ENCODE data around the gene FOXD4.
"Not testable (repeated sequence)": the region's sequence is repeated elsewhere in the genome, so short reads cannot be mapped to it uniquely, and the experiment has no call there.

FOXD4 gene

DNA sequence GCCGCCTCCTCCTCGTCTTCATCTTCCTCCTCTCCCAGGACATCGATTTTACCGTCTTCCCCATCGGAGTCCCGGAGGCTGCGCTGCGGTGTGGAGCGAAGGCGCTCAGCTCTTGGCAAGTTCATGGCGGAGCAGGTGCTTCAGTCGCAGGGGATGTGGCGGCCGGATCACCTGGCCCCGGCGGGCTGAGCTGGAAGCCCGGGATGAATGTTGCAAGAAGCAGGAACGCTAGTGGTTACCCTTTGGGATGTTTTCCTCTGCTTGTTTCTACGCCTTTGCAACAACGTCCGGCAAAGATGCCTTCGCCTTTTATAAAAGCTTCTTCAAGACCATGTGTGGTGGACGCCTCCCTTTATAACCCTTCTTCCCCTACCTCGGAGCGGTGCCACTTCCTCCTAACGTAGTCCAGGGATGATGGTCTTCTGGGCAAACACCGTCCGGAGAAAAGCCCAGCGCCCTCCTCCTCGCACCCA is at the start of gene FOXD4:
TSS of gene FOXD4 (minus strand) at position 423 of the 473 bp plus-strand sequence. CDS start at position 125, 298 bp downstream.
- not testable (repeated sequence) for DNase-seq

DNA sequence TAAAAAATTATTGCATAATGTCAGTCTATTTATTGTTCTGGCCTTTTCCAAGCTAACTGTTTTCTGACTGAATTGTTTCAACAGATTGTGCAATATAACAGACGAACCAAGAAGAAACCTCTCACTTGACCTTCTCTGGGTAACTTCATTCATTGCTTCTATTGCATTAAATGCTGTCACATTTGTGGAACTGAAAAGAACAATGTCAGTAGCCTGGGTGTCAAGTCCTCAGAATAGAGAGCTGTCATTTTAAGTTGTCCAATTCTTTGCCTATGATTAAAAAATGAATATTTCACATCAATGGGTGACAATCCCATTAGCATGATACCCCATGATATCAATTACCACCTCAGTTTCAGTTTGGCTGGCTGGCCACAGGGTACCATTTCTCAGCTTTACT is 41.7 kb upstream of the FOXD4 start:
- not testable (repeated sequence) for DNase-seq

DNA sequence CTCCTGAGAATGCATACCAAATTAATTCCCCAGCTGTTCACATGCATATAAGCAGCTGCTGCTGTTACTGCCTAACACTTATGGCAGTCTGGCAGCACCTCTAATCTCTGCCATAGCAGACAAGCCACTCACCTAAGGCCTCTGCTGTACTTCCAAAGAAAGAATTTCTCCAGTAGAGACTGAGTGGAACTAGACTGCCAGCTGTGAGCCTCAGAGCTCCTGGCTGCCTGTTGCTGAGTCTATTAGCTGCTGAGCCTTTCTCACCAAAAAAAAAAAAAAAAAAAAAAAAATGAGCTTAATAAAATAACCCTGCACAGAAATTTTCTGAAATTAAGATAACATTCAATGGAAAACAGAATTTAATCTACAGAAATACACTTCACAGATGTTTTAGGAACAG is 33.0 kb upstream of the FOXD4 start:
- DNase-seq, result not testable (repeated sequence)

DNA sequence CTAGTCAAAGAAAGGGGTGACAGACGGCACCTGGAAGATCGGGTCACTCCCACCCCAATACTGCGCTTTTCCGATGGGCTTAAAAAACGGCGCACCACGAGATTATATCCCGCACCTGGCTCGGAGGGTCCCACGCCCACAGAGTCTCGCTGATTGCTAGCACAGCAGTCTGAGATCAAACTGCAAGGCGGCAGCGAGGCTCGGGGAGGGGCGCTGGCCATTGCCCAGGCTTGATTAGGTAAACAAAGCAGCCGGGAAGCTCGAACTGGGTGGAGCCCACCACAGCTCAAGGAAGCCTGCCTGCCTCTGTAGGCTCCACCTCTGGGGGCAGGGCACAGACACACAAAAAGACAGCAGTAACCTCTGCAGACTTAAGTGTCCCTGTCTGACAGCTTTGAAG is 21.7 kb upstream of the FOXD4 start:
- not testable (repeated sequence) for DNase-seq

DNA sequence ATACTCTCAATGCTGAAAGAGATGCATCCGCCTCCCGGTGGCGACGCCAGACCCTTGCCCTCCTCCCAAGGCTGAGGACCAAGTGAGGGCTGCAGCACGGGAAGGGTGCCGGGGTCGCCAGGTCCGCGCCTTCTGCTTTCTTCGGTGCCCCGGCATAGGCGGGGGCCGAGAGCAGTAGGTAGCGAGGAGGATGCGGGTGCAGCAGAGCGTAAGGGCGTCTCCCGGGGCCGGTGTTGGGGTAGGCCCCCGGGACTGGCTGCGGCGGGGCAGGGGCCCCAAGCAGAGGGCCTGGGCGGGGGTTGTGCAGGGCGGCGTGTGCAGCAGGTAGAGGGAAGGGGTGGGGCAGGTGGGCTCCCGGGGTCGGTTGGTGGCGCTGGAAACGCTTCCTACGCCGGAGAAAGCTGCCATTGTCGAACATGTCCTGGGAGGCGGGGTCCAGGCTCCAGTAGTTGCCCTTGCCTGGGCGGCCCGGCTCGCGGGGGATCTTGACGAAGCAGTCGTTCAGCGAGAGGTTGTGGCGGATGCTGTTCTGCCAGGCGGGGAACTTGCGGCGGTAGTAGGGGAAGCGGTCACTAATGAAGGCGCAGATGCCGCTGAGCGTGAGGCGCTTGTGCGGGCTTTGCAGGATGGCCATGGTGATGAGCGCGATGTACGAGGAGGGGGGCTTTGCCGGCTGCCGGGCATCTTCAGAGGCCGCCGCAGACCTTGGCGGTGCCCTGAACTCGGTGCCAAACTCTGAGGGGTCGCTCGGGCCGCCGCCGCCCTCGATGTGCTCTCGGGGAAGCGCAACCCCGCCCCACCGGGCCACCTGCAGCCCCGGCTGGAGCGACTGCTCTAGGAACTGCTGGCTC is 848 bp downstream of the FOXD4 start:
- DNase-seq, result not testable (repeated sequence)

DNA sequence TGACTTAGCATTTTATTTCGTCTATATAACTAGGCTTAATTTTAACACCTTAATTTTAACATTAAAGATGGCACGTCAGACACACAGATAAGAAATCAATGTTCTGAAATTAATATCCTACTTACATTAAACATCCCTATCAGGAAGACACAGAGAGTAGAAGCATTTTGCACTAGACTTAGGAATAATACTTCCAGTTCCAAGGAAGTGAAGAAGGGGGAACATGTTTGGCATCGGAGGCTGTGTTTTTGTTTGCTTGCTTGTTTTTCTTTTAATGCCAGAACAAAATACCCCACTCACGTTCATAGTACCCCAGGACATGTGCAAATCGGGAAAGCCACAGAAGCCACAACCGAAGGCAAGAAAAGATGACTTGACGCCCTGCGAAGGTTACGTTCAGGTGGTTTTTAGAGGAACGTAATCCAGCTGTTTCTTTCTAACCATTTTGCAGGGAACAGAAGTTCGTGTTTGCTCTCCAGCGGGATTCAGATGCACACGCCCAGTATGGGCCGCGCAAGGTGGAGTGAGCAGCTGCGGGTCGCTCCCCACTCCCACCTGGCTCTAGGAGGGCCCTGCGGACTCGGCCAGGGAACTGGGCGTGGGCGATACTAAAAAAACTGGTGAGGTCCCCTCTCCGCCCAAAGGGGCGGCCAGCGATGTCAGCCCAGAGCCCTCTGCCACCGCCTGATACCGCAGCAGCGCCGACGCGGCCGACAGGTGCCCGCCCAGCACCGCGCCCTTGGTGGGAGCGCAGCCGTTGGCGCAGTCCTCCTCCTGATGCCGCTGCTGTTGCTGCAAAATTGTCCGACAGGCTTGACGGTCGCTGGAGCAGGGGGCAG is 1.8 kb downstream of the FOXD4 start:
- DNase-seq, result not testable (repeated sequence)

DNA sequence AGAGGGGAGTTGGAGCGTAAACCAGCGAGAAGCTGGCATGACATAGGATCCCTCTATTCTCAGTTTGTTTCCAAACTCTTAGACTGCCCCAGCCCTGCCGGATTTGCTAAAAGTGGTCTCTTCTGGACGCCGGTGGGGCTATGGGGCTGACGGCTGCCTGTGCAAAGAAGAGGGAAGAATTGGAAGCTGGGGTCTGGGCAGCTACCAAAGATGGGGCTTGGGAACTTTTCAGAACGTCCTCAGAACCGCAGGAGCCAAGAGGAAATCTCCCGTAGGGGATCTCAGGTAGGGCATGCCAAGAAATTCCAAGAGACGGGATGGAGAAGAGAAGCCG is 3.1 kb downstream of the FOXD4 start:
- DNase-seq, result not testable (repeated sequence)

DNA sequence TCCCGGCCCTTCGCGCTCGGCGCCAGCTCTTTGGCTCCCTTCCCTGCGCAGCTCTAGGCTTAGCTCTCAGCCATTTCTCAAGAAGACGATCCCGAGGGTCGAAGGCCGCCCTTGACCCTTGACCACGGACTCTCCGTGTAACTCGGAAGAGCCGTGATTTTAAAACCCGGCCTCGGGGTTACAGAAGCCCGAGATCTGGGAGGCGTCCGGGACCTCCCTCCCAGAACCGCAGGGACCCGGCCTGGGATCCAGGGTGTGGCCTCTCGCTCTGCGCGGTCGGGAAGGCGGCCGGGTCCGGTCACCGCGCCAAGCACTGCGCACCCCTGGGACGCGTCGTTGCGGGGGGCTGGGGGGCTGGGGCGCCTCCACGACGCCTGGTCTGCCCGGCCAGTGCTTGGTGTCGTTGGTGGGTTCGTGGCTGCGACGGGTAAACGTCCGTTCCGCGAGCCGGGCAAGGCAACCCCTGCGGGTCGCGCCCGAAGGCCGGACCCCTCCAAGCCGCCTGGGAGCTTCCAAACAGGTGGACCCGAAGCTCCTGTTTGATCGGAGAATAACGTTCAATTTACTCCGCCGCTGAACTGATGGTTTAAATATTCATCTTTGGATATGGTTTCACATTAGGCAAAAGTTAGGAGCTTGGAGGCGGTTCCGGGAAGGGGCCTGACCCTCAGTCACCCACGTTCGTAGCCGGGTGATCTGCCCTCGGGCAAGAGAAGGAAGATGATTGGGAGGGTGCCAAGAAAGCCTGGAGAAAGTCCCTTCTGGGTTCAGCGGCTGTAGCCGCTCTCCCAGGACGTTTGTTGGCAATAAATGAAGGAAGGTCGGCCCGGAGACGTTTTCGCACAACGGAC is 3.7 kb downstream of the FOXD4 start:
- DNase-seq, result not testable (repeated sequence)

DNA sequence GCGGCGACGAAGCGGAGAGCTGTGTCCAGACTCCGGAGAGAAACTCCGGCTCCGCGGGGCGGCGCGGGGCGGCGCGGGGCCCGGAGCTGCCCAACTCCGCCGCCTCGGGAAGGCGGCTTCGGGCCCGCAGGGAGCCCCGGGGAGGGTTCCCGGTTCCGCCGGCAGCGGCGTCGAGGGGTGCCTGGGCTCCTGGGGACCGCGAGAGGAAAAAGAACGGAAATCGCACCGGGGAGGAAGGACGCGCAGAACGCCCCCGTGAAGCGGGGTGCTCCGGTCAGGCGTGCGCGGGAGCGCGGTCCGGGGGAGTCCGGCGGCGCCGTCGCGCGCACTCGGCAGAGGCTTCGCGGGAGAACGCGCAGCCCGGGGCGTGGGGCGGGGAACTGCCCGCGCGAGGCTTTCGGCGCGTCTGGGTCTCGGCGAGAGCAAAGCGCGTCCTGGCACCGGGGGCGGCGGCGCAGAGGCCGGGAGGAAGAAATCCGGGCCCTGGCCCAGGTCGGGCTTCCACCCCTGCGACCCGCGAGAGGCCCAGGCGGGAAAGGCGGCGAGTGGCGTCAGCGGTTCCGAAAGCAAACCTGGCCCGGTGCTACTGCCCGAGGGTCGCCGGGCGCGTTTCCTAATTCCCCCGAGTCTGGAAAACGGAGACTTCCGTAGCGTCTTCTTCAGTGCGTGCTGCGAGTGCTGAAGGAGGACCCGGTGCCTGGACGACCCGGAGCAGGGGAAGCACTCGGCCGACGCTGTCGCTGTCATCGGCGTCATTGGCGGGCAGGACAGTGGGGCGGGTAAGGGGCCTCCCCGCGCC is 4.5 kb downstream of the FOXD4 start:
- DNase-seq, result not testable (repeated sequence)

DNA sequence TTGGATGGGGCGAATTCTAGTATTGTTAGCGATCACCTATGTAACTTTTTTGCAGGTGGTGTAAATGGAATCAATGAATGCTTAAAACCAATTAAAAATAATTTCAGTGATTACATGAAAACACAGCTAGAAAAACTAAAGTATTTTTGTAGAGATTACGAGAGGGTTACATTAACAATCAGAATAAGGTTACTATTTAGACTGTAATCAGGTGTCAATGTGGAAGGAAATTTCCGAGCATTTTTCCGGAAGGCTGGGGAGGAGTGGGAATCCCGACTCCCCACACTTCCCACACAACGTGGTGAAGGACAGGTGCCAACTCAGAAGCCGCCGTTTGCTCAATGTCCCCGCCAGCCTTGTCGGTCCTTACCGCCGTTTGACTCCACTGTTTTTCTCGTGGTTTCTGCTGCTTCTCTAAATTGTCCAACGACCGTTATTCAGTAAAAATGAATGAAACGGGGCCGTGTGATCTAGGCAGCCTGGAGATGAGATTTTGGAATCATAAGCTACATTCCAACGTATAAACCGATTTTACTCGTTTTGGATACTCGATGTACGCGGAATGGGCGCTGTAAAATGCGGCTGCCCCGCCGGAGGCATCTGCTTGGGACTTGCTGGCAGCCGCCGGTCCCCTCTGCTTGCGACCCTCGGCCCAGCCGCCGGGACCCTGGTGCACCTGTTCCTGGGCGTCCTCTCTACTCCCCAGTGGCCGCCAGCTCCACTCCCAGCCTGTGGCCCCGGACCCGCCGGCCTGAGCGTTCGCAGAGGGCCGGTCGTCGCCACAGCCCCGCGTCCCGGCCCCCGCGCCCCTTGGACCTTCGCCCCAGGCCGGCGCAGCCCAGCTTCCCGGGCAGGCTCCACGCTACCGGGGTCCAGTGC is 5.4 kb downstream of the FOXD4 start:
- not testable (repeated sequence) for DNase-seq

DNA sequence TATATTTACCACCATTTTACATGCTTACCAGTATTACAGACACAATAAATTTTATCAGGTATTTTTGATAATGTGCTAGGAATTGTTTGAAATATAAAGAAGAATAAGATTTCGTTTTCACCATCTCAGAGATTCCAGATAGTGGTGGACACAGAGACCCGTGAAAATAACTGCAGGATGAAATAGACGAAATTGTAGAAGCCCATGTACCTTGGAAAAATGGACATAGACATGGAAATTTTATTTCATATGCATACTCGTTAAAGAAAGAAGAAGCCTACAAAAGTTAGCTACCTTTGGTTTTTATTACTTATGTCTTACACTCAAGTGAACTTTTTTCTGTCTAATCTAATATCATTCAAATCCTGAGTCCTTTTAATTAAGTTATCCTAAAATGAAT is 7.5 kb downstream of the FOXD4 start:
- DNase-seq, result not testable (repeated sequence)

DNA sequence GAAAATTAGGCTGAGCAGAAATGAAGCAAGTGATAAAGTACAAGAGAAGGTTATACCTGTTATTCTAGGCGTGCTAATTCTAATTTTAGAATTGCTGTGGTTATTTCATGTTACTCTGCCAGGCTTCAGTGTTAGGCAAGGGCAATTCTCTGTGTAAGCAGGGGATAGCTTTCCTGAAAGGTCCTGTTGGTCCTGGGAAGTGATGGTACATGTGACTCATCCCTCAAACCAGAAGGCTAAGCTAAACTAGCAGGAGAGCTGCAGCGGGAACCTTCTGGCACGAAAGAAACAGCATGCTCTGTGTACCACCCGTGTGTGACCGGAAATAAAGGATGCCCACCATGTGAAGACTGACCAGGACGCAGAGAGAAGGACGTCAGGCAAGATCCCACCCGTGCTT is 8.7 kb downstream of the FOXD4 start:
- not testable (repeated sequence) for DNase-seq

DNA sequence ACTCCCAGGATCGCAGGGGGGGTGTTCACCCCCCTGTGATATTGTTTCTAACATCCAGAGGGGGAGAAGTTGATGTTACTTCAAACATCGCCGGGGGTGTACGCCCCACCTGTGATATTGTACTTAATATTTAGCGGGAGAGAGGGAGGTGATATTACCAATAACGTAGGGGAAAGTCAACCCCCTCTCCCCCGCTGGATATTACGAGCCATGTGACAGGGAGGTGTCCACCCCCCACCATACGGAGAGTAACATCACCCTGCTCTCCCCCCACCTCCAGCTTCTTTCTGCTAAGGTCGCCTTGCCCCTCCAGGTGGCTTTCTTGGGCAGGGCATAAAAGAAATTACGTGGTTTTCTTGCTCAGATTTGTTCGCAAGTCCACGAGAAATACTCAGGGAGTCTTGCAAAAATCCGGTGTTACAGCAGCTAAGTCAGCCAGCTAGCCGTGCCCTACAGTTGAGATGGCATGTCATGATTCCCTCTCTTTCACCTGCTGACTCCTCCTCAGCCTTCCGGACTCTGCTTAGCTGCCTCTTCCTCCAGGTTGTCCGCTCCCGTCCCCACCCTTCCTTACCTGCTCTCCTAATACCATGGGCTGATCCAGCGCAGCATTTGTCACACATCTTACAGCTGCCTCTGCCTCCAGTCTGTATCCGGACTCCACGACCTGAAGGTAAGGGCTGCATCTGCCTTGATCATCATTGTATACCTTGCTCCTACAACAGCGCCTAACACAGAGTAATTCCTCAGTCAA is 9.3 kb downstream of the FOXD4 start:
- not testable (repeated sequence) for DNase-seq

DNA sequence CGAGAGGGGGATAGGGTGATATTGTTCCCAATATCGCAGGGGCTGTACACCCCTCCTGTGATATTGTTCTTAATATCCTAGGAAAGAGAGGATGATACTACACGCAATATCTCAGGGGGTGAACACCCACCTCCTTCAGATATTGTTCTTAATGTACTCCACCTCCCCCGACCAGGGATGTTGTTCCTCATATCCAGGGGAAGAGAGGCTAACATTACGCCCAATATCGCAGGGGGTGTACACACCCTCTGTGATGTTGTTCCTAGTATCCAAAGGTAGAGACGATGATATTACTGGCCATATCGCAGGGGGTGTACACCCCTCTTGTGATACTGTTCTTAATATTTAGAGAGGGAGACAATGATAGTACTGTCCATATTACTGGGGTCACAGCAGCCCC is 12.2 kb downstream of the FOXD4 start:
- DNase-seq, result not testable (repeated sequence)

DNA sequence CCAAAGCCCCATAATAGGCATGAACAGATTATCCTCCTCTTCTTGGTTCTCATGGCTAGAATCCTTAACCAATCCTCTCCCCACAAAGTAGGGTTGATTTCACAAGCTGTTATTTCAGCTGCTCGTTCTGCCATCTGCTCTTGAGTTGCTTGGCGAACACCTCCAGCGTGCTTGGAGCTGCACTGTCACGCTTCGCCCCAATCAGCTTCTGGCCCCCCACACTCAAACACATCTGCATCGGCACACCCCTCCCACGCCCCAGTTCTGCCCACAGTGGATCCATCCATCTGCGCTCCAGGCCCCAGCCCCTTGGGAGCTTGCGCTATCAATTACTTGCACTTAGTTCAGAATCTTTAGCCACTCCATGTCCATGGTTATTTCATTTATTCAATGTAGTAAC is 17.8 kb downstream of the FOXD4 start:
- DNase-seq, result not testable (repeated sequence)

DNA sequence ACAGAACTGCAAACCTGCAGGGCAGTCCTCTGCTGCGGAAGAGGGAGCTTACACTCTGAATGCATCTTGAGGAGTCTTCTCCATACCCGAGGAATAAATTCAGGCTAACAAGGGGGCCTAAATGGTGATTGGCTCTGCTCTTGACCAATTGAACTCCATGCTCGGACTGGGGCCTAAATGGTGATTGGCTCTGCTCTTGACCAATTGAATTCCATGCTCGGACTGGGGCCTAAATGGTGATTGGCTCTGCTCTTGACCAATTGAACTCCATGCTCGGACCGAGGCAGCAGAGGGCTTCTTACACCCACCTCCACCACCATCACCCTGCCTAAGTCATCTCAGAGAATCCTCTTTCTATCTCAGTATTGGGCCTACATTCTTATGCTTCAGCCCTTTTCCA is 18.4 kb downstream of the FOXD4 start:
- DNase-seq, result not testable (repeated sequence)

DNA sequence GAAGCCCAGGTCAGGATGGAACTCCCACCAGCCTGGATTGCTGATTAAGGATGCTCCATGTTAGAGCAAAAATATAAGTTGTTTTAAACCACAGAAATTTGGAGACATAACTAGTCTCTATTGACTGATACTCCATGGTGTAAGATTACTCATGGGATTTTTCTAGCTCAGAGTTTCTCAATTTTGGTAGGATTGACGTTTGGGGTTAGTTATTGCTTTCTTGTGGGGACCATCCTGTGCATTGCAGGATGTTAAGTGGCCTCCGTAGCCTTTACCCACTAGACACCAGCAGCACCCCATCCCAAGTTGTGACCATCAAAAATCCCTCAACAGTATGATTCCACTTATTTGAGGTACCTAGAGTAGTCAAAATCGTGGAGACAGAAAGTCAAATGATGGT is 19.4 kb downstream of the FOXD4 start:
- not testable (repeated sequence) for DNase-seq

DNA sequence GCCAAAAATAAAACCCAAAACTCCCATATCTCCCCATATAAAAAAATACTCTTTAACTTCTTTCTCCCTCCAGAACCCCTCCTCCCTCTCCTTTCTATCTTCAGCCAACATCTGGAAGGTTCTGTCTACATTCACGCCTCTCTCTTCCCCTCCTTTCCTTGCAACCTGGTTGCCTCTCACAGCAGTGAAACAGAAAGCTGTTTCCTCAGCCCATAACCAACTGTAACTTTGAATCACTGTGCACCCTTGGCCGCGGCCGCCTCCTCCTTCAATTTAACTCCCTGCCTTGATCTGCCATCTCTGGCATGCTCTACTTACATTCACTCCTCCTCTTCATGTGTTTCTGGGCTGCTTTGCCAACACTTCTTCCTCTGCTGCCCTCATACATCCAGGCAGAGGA is 23.2 kb downstream of the FOXD4 start:
- DNase-seq, result not testable (repeated sequence)

DNA sequence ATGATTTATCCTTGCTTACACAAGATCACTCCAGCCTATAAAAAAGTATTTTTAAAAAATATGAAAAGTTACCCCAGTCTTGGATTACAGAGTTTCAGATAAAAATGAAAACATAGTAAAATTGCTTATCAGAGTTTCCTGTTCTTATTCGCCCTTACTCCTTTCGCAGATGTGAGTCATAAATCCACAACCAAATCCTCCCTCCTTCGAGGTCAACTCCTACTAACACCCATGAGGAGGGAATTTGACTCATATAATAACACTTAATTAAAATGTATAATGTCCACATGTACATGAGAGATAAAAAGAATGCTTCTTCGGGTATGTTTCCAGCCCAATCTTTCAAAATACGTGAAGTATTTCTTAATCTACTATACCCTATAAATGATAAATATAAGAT is 23.9 kb downstream of the FOXD4 start:
- DNase-seq, result not testable (repeated sequence)

DNA sequence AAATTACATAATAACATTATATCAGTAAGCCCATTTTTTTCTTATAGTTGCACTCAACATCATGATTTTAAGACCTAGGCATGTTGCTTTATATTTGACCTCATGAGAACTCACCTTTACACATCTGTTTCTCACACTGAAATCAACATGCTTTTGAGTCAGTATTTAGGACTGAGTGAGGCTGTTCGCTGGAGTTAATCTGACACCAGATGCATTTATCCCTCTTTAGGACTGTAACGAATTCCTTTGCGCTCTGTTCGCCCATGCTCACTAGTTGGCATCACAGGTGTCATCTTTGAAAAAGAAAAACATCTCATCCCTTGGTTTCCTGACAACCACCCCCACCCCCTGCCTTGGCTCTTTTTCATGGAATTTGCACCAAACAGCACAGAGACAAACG is 24.3 kb downstream of the FOXD4 start:
- not testable (repeated sequence) for DNase-seq
